MCF 10A (cell line): ENCODE results near the gene SNTG2. TPM values are rescaled to one million over a fixed set of nuclear protein-coding genes. Genes with fewer than 3 reads are reported as not detected.
A peak's percentile ranks its signal among the peaks of the same experiment; 100 is the strongest.

Experiments used
- BruUV-seq: library from RNA; stranded (reverse); fragments of 400-500 nt; replicated peaks from 2 replicates; lab custom pipeline; 2021; lab: Mats Ljungman, UMichigan
- CTCF ChIA-PET: fragments of 300-600 bp; sonication (Branson Sonifier 250); formaldehyde crosslinking; extraction: SDS; loops from one replicate; lab custom pipeline; 2021; ENCODE audit warnings: antibody characterized with exemption, inconsistent platforms; lab: Yijun Ruan, JAX
- POLR2A ChIA-PET: fragments of 300-600, 350-650 bp; sonication (Branson Sonifier 250); formaldehyde crosslinking; extraction: SDS; loops from one replicate; lab custom pipeline; 2020; ENCODE audit warnings: antibody characterized with exemption, inconsistent platforms; lab: Yijun Ruan, JAX
- DNase-seq: peaks from one replicate; pipeline ENCODE4 v3.0.0-alpha.2; 2018; ENCODE audit not compliant: unreplicated experiment
- H3K27ac Mint-ChIP-seq: one replicate; pipeline ENCODE4 v1.8.0; 2022; ENCODE audit warnings: mild to moderate bottlenecking, low read depth, mixed read lengths; ENCODE audit not compliant: unreplicated experiment
- H3K27me3 Mint-ChIP-seq: one replicate; pipeline ENCODE4 v1.8.0; 2022; ENCODE audit warnings: mixed read lengths; ENCODE audit not compliant: insufficient read depth, unreplicated experiment
- H3K36me3 Mint-ChIP-seq: one replicate; pipeline ENCODE4 v1.8.0; 2022; ENCODE audit warnings: mild to moderate bottlenecking, moderate library complexity, mixed read lengths; ENCODE audit not compliant: insufficient read depth, unreplicated experiment
- H3K4me1 Mint-ChIP-seq: one replicate; pipeline ENCODE4 v1.8.0; 2022; ENCODE audit warnings: mixed read lengths; ENCODE audit not compliant: insufficient read depth, unreplicated experiment
- H3K4me3 Mint-ChIP-seq: one replicate; pipeline ENCODE4 v1.8.0; 2022; ENCODE audit warnings: mild to moderate bottlenecking, moderate library complexity, mixed read lengths; ENCODE audit not compliant: unreplicated experiment
- H3K9me3 Mint-ChIP-seq: one replicate; pipeline ENCODE4 v1.8.0; 2022; ENCODE audit warnings: mixed read lengths; ENCODE audit not compliant: unreplicated experiment
- CTCF ChIP-seq: fragments of 200-600 bp; IDR thresholded peaks from one replicate; pipeline ENCODE4 v1.8.0; 2022; ENCODE audit warnings: antibody characterized with exemption, mild to moderate bottlenecking; ENCODE audit not compliant: unreplicated experiment
- intact Hi-C: fragments of 100-400 bp; cut with micrococcal nuclease; formaldehyde crosslinking; loops from 2 replicates; pipeline ENCODE4 v1.14.1; 2022
- total RNA-seq: library from RNA; stranded (reverse); gene quantifications from 2 replicates; pipeline ENCODE4 v1.2.3, GENCODE V29; 2022

SNTG2 gene
- total RNA-seq, 1 experiment from 2014 or later = not detected

- Mint-ChIP-seq H3K36me3 (no peaks in the 10 kb centered on the region), H3K4me3 (no peak overlapping the region), H3K4me1 (no peaks in the 10 kb centered on the region), H3K27ac (no peak overlapping the region), H3K9me3 (no peaks in the 10 kb centered on the region), H3K27me3 (no peaks in the 10 kb centered on the region)
- POLR2A ChIA-PET = no interaction called here
- TF ChIP-seq CTCF = no peak
- DNase-seq = no peak
- CTCF ChIA-PET = interaction anchor here (0.6 to 3.3 kb wide), 4 partner anchors 10 to 182 kb away, joined by 3 to 15 read pairs (median 4); no protein-coding TSS in a partner anchor
- BruUV-seq = no TSS peak
- intact Hi-C loops = loop anchor here (1.0 to 2.0 kb wide), 3 partner anchors 183 to 422 kb away; no protein-coding TSS in a partner anchor
Observed at GRCh38 chr2:1136846-1137245, 186.2 kb downstream of the SNTG2 start.

GRCh38 chr2:1137264-1137663, 186.6 kb downstream of the SNTG2 start:
- no peaks in the 10 kb centered on the region for H3K9me3 Mint-ChIP-seq
- CTCF ChIA-PET = interaction anchor here (0.6 to 3.3 kb wide), 3 partner anchors 9 to 183 kb away, joined by 3 to 15 read pairs (median 4); no protein-coding TSS in a partner anchor
- no peaks in the 10 kb centered on the region for H3K27me3 Mint-ChIP-seq
- no peak overlapping the region for H3K27ac Mint-ChIP-seq
- H3K4me1 Mint-ChIP-seq = no peaks in the 10 kb centered on the region
- POLR2A ChIA-PET = no interaction called here
- no TSS peak for BruUV-seq
- TF ChIP-seq CTCF = no peak
- intact Hi-C loops = loop anchor here (2.0 kb wide), 2 partner anchors 408 to 422 kb away; no protein-coding TSS in a partner anchor
- no peak for DNase-seq
- H3K4me3 Mint-ChIP-seq = no peak overlapping the region
- H3K36me3 Mint-ChIP-seq = no peaks in the 10 kb centered on the region

- Mint-ChIP-seq H3K27ac (no peak overlapping the region), H3K36me3 (no peaks in the 10 kb centered on the region), H3K4me3 (no peak overlapping the region), H3K27me3 (no peaks in the 10 kb centered on the region), H3K9me3 (no peaks in the 10 kb centered on the region), H3K4me1 (no peaks in the 10 kb centered on the region)
- ChIA-PET CTCF (interaction anchor here (3.3 kb wide), 1 partner anchor 183 kb away, joined by 15 read pairs; no protein-coding TSS in a partner anchor), POLR2A (no interaction called here)
- intact Hi-C loops = loop anchor here (2.0 kb wide), 2 partner anchors 407 to 423 kb away; no protein-coding TSS in a partner anchor
- no peak for DNase-seq
- BruUV-seq = no TSS peak
- TF ChIP-seq CTCF = no peak
Observed at GRCh38 chr2:1137913-1138391, 187.3 kb downstream of the SNTG2 start.

- H3K4me3 Mint-ChIP-seq = no peak overlapping the region
- CTCF ChIA-PET = interaction anchor here (0.5 to 2.1 kb wide), 24 partner anchors 9 to 758 kb away, joined by 3 to 13 read pairs (median 4); no protein-coding TSS in a partner anchor
- TF ChIP-seq CTCF = peak; percentile 94
- no peaks in the 10 kb centered on the region for H3K36me3 Mint-ChIP-seq
- POLR2A ChIA-PET = no interaction called here
- H3K27ac Mint-ChIP-seq = no peak overlapping the region
- DNase-seq = peak; percentile 26
- intact Hi-C loops = no loop called here
- H3K9me3 Mint-ChIP-seq = no peaks in the 10 kb centered on the region
- H3K4me1 Mint-ChIP-seq = no peaks in the 10 kb centered on the region
- no TSS peak for BruUV-seq
- H3K27me3 Mint-ChIP-seq = no peaks in the 10 kb centered on the region
Observed at GRCh38 chr2:1140389-1141003, 189.8 kb downstream of the SNTG2 start.
